Muscle layer of duodenum (tissue), 2 donors: Measurements from ENCODE around the gene VLDLR.

Source experiments
- H3K27ac ChIP-seq: one replicate; pipeline ENCODE4 v1.7.0; 2013; ENCODE audit warnings: mild to moderate bottlenecking, low read length
- H3K27me3 ChIP-seq: one replicate; pipeline ENCODE4 v1.7.0; 2013; ENCODE audit warnings: low read depth, mild to moderate bottlenecking, control low read depth, low read length
- H3K36me3 ChIP-seq, 2 donors: one replicate each; pipeline ENCODE4 v1.7.0; 2013; ENCODE audit warnings: low read length in 2 of 2, control low read depth in 1 of 2, mild to moderate bottlenecking in 1 of 2; ENCODE audit not compliant: insufficient read depth in 2 of 2, control insufficient read depth in 1 of 2
- H3K4me1 ChIP-seq, 2 donors: one replicate each; pipeline ENCODE4 v1.7.0; 2013; ENCODE audit warnings: low read length in 2 of 2, mild to moderate bottlenecking in 2 of 2, control low read depth in 1 of 2, moderate library complexity in 1 of 2; ENCODE audit not compliant: insufficient read depth in 2 of 2, control insufficient read depth in 1 of 2
- H3K4me3 ChIP-seq, 2 donors: one replicate each; pipeline ENCODE4 v1.7.0; 2013; ENCODE audit warnings: low read length in 2 of 2, low read depth in 1 of 2, mild to moderate bottlenecking in 1 of 2
- H3K9me3 ChIP-seq, 2 donors: one replicate each; pipeline ENCODE4 v1.7.0; 2013; ENCODE audit warnings: low read length in 2 of 2, control low read depth in 1 of 2, mild to moderate bottlenecking in 1 of 2; ENCODE audit not compliant: control insufficient read depth in 1 of 2
- donor health status: healthy.

The VLDLR gene

DNA sequence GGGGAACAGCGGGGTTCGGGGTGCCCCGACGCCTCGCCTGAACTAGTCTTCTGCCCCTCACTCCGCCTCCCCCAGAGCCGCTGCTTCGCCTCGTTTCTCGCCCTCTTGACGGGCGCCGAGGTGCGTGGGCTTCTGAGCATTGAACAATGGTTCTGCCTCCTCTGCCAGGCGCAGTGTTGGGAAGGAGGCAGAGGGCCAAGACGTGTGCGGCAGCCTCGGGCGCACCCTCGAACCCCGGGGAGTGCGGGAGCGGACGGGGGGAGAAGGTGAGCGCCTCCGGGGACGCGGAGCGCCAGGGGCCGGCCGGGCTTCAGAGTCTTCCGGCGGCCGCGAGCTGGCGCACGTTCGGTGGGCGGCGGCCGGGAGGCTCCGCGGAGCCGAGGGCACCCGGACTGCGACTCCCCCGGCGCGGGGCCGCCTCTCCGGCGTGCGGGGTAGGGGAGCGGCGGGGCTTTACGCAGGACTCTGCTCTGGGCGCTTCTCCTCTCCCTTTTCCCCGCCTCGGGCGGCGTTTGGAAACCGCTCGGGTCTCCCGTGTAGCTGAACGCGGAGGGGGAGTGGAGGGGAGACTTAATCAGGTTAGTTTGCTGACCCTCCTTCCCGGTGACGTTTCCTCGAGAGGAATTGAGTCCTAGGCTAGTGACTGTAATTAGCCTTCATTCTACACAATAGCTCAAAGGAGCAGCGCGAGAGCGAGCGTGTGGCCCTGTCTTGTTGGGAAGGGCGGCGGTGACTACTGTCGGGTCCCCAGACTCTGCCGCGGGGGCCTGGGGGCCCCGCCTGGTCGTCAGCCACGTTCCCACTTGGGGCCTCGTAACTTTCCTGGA, 1.1 kb downstream of the VLDLR start:
- H3K36me3 ChIP-seq = no peaks in the 10 kb centered on the region
- H3K4me1 ChIP-seq = peaks cover 0 to 11% of the 10 kb centered on the region in 2 donors
- H3K27ac ChIP-seq = peak overlapping the region; percentile 49
- H3K27me3 ChIP-seq = peaks cover 5% of the 10 kb centered on the region
- no peaks in the 10 kb centered on the region for H3K9me3 ChIP-seq
- H3K4me3 ChIP-seq = peak overlapping the region; percentile 64 to 77

DNA sequence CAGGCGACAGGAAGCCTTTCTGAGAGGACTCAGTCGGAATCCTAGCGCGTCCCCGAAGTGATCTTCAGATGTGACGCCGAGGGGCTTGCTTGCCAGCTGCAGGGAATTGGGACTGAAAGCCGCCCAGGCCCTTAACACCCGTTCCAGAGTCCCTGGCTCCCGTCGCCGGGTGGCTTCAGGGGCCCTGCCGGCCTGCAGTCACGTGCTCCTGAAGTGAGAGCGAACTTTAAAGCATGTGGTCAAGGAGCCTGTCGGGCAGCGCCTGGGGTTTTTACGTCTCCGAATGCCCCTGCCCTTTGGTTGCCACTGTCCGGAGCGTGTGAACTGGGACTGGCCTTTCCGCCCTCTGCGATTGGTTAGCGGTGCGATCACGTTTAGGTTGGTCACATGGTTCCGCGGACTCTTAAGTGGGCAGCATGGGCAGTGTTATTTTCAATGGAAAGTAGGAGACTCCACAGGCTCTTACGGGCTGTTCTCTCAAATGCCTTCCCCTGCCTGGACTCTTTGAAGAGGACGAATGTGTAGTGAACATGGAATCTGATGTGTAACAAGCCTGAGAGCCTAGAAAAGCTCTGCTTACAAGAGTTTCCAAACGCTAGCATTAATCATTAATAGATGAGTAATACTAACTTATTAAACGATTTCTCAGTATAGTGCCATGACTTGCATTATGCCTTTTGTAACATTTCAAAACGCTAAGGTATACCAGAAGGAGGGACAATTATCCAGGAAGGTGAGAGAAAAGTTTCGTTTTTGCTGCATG, 1.9 kb downstream of the VLDLR start:
- Histone ChIP-seq H3K9me3 (no peaks in the 10 kb centered on the region), H3K27ac (peak overlapping the region; percentile 49), H3K4me1 (peaks cover 0 to 11% of the 10 kb centered on the region in 2 donors), H3K4me3 (peak overlapping the region; percentile 64 to 77), H3K36me3 (no peaks in the 10 kb centered on the region), H3K27me3 (peaks cover 5% of the 10 kb centered on the region)

DNA sequence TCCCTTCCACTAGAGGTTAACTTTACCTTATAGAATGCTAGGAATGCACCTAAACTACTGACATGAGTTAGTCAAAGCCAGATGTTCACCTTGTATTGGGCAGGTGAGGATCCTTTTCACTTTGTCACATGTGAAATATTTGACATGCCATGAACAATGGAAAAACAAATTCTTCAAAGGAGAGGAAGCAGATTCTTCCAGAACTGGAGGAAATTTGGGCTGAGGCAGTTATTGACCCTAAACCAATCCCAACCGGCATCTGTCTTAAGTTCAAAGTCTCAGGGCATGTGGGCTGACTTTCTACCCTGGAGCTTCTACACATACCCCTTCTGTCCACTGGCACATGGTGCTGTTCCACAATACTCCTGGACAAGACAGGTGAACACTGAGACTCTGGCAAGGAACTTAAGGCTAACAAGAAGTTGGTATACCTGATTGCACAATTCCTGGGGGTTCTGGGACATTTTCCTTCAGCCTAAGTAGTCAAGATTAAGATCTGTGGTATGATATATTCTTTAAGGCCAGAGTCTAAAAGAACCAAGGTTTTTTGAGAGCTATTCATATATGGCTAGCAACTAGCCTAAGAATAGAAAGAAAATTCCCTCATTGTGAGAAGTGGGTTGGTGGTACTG, 2.6 kb downstream of the VLDLR start:
- peaks cover 0 to 11% of the 10 kb centered on the region in 2 donors for H3K4me1 ChIP-seq
- no peaks in the 10 kb centered on the region for H3K9me3 ChIP-seq
- no peaks in the 10 kb centered on the region for H3K36me3 ChIP-seq
- no peak overlapping the region for H3K27ac ChIP-seq
- H3K4me3 ChIP-seq = no peak overlapping the region
- H3K27me3 ChIP-seq = peaks cover 5% of the 10 kb centered on the region

DNA sequence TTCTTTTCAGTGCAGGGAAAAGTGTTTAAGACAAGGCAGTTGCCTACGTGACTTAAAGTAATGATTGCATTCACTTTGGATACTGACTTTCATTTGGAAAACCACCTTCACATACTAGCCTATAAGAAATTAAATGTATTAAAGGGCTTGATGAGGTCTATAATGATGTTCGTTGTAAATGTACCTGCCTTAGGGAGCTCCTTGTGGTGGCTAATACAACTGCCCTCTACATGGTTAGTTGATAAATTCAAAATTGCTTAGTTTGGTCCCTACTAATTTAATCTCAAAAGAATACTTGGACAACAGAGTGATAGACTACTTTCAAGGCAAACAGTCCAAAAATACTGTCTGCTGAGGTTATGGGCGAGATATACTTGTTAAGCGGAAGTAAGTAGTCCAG, 3.8 kb downstream of the VLDLR start:
- no peak overlapping the region for H3K4me3 ChIP-seq
- H3K9me3 ChIP-seq = no peaks in the 10 kb centered on the region
- peaks cover 5% of the 10 kb centered on the region for H3K27me3 ChIP-seq
- H3K4me1 ChIP-seq = peaks cover 0 to 9% of the 10 kb centered on the region in 2 donors
- H3K36me3 ChIP-seq = no peaks in the 10 kb centered on the region
- no peak overlapping the region for H3K27ac ChIP-seq

DNA sequence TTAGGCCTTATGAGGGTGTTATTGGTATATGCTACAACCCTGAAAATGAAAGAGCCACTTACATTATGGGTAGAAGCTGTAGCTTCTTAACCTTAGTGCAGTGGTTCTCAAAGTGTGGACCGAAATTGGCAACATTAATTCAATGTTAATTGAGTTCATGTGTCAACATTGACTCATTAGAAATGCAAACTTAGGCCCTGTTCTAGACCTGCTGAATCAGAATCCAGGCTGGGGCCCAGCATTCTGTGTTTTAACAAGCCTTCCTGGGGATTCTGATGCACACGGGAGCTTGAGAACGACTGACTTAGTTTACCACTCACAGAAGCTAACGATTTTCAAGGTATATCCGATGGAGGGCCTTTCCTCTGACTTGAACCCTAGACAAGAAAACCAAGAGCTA, 7.3 kb downstream of the VLDLR start:
- Histone ChIP-seq H3K4me1 (peaks cover 0 to 7% of the 10 kb centered on the region in 2 donors), H3K36me3 (no peaks in the 10 kb centered on the region), H3K27ac (no peak overlapping the region), H3K4me3 (no peak overlapping the region), H3K9me3 (no peaks in the 10 kb centered on the region), H3K27me3 (no peaks in the 10 kb centered on the region)

DNA sequence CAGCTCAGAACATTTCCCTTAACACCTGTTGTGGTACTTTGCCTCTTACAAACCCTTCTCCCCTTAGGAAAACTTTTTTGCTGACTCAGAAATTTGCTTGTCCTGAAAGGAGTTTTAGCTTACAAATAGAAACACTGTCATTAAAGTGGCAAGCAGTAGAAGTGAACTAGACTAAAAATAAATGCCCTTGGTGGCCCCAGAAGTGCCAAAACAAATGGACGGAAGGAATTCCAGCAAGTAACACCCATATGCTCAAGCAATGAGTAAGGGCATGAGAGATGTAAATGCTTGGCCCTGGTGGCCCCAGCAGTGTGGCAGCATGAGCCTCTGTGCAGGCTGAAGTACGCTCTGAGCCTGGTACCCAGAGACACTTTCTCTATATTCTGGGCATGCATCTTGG, 8.6 kb downstream of the VLDLR start:
- Histone ChIP-seq H3K27ac (no peak overlapping the region), H3K4me1 (peaks cover 0 to 12% of the 10 kb centered on the region in 2 donors), H3K36me3 (no peaks in the 10 kb centered on the region), H3K27me3 (no peaks in the 10 kb centered on the region), H3K4me3 (no peak overlapping the region), H3K9me3 (no peaks in the 10 kb centered on the region)

DNA sequence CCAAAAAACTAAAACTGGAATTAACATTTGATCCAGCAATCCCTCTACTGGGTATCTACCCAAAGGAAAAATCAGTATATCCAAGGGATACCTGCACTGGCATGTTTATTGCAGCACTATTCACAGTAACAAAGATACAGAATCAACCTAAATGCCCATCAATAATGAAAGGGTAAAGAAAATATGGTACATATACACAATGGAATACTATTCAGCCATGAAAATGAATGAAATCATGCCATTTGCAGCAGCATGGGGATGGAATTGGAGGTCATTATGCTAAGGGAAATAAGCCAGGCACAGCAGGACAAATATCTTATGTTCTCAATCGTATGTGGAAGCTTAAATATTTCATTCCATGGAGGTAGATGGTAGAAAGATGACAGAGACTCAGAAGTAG, 9.7 kb downstream of the VLDLR start:
- no peak overlapping the region for H3K27ac ChIP-seq
- no peak overlapping the region for H3K4me3 ChIP-seq
- no peaks in the 10 kb centered on the region for H3K9me3 ChIP-seq
- H3K4me1 ChIP-seq = peaks cover 0 to 12% of the 10 kb centered on the region in 2 donors
- no peaks in the 10 kb centered on the region for H3K27me3 ChIP-seq
- no peaks in the 10 kb centered on the region for H3K36me3 ChIP-seq

DNA sequence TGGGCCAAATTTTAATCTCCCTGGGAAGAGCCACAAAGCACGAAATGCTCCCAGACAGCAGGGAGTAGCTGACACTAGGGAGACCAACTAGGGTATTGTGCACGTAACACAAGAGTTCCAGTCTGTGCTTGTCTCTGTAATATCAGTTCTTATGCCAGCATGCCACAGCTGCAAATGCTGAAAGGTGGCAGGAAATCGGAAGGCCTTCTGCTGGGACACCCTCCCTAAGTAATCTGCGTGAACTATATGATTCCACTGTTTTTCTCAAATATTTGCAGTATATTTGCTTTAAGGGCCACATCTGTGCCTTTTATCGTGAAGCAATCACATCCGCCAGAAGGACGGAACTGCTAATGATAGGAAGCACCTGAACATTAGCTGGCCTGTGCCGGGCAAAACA, 12.6 kb downstream of the VLDLR start:
- H3K36me3 ChIP-seq = no peaks in the 10 kb centered on the region
- H3K9me3 ChIP-seq = no peaks in the 10 kb centered on the region
- no peak overlapping the region for H3K4me3 ChIP-seq
- peaks cover 0 to 12% of the 10 kb centered on the region in 2 donors for H3K4me1 ChIP-seq
- H3K27ac ChIP-seq = no peak overlapping the region
- H3K27me3 ChIP-seq = no peaks in the 10 kb centered on the region

DNA sequence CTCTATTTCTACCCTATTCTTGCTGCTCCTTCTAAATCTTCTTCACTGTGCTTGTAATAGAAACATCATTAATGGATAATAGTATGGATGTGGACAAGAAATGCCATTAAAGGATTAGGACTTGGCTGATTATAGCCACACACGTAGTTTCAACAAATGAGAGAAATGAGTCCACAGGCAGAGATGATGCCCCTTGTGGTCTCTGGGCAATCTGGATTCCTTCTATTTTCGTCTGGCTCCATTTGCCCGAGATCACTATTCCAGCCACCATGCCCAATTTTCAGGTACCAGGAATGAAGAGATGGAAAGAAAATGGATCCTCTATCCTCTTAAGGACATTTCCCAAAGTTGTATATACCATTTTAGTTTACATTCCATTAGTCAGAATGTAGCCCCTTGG, 13.2 kb downstream of the VLDLR start:
- Histone ChIP-seq H3K4me1 (peaks cover 0 to 12% of the 10 kb centered on the region in 2 donors), H3K27me3 (no peaks in the 10 kb centered on the region), H3K9me3 (no peaks in the 10 kb centered on the region), H3K4me3 (no peak overlapping the region), H3K27ac (no peak overlapping the region), H3K36me3 (no peaks in the 10 kb centered on the region)

DNA sequence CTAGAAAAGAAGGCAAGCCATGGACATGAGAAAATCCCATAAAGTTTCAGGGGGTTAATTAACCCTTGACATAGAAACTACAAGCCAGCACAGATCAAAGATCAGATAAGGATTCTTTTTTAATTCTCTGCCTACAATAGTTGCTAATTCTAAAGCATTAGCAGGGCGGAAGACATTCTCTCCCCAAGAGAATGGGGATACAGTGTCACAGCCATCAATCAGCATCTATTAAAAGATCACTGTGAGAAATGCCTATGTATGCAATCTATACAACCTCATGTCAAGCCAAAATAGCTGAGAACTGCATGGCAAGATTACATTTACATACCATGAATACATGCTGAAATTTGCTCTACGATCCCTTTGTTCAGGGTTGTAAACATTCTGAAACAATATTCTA, 14.3 kb downstream of the VLDLR start:
- no peak overlapping the region for H3K4me3 ChIP-seq
- H3K27me3 ChIP-seq = no peaks in the 10 kb centered on the region
- no peaks in the 10 kb centered on the region for H3K36me3 ChIP-seq
- peaks cover 0 to 12% of the 10 kb centered on the region in 2 donors for H3K4me1 ChIP-seq
- no peak overlapping the region for H3K27ac ChIP-seq
- no peaks in the 10 kb centered on the region for H3K9me3 ChIP-seq

DNA sequence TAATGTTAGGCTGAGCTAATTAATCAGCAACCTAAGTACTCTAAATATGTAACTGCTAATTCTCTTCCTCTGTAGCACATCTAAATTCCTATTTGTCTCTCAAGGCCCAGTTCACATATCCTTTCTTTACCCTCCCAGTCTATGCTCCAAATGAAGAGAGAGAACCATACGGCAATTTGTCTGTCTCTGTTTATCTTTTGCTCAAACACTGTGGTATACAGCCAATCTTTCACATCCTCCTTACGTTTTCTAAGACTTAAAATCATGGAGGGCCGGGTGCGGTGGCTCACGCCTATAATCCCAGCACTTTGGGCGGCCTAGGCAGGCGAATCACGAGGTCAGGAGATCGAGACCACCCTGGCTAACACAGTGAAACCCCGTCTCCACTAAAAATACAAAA, 15.8 kb downstream of the VLDLR start:
- no peaks in the 10 kb centered on the region for H3K9me3 ChIP-seq
- H3K4me3 ChIP-seq = no peak overlapping the region
- H3K27ac ChIP-seq = no peak overlapping the region
- H3K36me3 ChIP-seq = no peaks in the 10 kb centered on the region
- H3K4me1 ChIP-seq = peaks cover 0 to 12% of the 10 kb centered on the region in 2 donors
- H3K27me3 ChIP-seq = no peaks in the 10 kb centered on the region
